ENCODE results near the gene SYT11. TPM values are rescaled to one million over a fixed set of nuclear protein-coding genes. Genes with fewer than 3 reads are reported as not detected.

Gene SYT11
- total RNA-seq, 1 donor from 2014 or later: 6.3 TPM

- Histone ChIP-seq H3K79me2 (ENCODE audit: low read depth) (no peaks in the 10 kb centered on the region), H3K4me2 (no peak overlapping the region), H3K36me3 (no peaks in the 10 kb centered on the region), H3K27me3 (no peaks in the 10 kb centered on the region), H3K4me3 (no peak overlapping the region), H4K20me1 (ENCODE audit: low read depth) (no peaks in the 10 kb centered on the region), H3K27ac (no peak overlapping the region), H2AFZ (replicated peaks) (no peak overlapping the region), H3K9ac (no peak overlapping the region), H3F3A (ENCODE audit: low read depth) (no peaks in the 10 kb centered on the region), H3K4me1 (no peaks in the 10 kb centered on the region), H3K9me3 (ENCODE audit: low read depth) (no peaks in the 10 kb centered on the region)
- no peak for TF ChIP-seq EZH2phosphoT487 (IDR thresholded peaks at IDR 0.05)
- TF ChIP-seq, protein P1, sequence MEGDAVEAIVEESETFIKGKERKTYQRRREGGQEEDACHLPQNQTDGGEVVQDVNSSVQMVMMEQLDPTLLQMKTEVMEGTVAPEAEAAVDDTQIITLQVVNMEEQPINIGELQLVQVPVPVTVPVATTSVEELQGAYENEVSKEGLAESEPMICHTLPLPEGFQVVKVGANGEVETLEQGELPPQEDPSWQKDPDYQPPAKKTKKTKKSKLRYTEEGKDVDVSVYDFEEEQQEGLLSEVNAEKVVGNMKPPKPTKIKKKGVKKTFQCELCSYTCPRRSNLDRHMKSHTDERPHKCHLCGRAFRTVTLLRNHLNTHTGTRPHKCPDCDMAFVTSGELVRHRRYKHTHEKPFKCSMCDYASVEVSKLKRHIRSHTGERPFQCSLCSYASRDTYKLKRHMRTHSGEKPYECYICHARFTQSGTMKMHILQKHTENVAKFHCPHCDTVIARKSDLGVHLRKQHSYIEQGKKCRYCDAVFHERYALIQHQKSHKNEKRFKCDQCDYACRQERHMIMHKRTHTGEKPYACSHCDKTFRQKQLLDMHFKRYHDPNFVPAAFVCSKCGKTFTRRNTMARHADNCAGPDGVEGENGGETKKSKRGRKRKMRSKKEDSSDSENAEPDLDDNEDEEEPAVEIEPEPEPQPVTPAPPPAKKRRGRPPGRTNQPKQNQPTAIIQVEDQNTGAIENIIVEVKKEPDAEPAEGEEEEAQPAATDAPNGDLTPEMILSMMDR (IDR thresholded peaks at IDR 0.05): no peak
- TF ChIP-seq EZH2 (IDR thresholded peaks at IDR 0.05): no peak
- Mint-ChIP-seq H3K27me3 (ENCODE audit: insufficient read depth, low read depth) (no peaks in the 10 kb centered on the region), H3K27ac (no peak overlapping the region), H3K4me1 (peaks cover 11% of the 10 kb centered on the region), H3K4me3 (no peak overlapping the region), H3K9me3 (no peaks in the 10 kb centered on the region), H3K36me3 (no peaks in the 10 kb centered on the region)
- DNase-seq (ENCODE audit: low spot score): no peak
These were observed 25.6 kb downstream of the SYT11 start for GRCh38 chr1:155884982-155885381.

GRCh38 chr1:155888481-155888880 lies 29.1 kb downstream of the SYT11 start:
- no peak for DNase-seq (ENCODE audit: low spot score)
- TF ChIP-seq EZH2 (IDR thresholded peaks at IDR 0.05) (no peak), EZH2phosphoT487 (IDR thresholded peaks at IDR 0.05) (no peak)
- TF ChIP-seq, protein P1 (IDR thresholded peaks at IDR 0.05): no peak
- no peaks in the 10 kb centered on the region for H3K36me3 ChIP-seq
- H3K27ac Mint-ChIP-seq: no peak overlapping the region
- H2AFZ ChIP-seq (replicated peaks): no peak overlapping the region
- no peak overlapping the region for H3K4me3 Mint-ChIP-seq
- H3K27me3 Mint-ChIP-seq (ENCODE audit: insufficient read depth, low read depth): no peaks in the 10 kb centered on the region
- peaks cover 3% of the 10 kb centered on the region for H3F3A ChIP-seq (ENCODE audit: low read depth)
- H3K4me1 ChIP-seq: no peaks in the 10 kb centered on the region
- no peaks in the 10 kb centered on the region for H3K9me3 Mint-ChIP-seq
- H3K4me3 ChIP-seq: no peak overlapping the region
- no peak overlapping the region for H3K9ac ChIP-seq
- H3K36me3 Mint-ChIP-seq: no peaks in the 10 kb centered on the region
- no peaks in the 10 kb centered on the region for H3K27me3 ChIP-seq
- no peak overlapping the region for H3K27ac ChIP-seq
- no peaks in the 10 kb centered on the region for H4K20me1 ChIP-seq (ENCODE audit: low read depth)
- H3K9me3 ChIP-seq (ENCODE audit: low read depth): no peaks in the 10 kb centered on the region
- peaks cover 9% of the 10 kb centered on the region for H3K4me1 Mint-ChIP-seq
- H3K79me2 ChIP-seq (ENCODE audit: low read depth): no peaks in the 10 kb centered on the region
- H3K4me2 ChIP-seq: no peak overlapping the region

- Histone ChIP-seq H3K27me3 (no peaks in the 10 kb centered on the region), H3K79me2 (ENCODE audit: low read depth) (no peaks in the 10 kb centered on the region), H3K9me3 (ENCODE audit: low read depth) (no peaks in the 10 kb centered on the region), H3K27ac (no peak overlapping the region), H4K20me1 (ENCODE audit: low read depth) (no peaks in the 10 kb centered on the region), H2AFZ (replicated peaks) (no peak overlapping the region), H3K4me1 (no peaks in the 10 kb centered on the region), H3K4me3 (no peak overlapping the region), H3F3A (ENCODE audit: low read depth) (peaks cover 3% of the 10 kb centered on the region), H3K9ac (no peak overlapping the region), H3K36me3 (no peaks in the 10 kb centered on the region), H3K4me2 (no peak overlapping the region)
- no peak overlapping the region for H3K27ac Mint-ChIP-seq
- H3K4me3 Mint-ChIP-seq: no peak overlapping the region
- H3K27me3 Mint-ChIP-seq (ENCODE audit: insufficient read depth, low read depth): no peaks in the 10 kb centered on the region
- no peaks in the 10 kb centered on the region for H3K4me1 Mint-ChIP-seq
- no peak for DNase-seq (ENCODE audit: low spot score)
- H3K9me3 Mint-ChIP-seq: no peaks in the 10 kb centered on the region
- no peaks in the 10 kb centered on the region for H3K36me3 Mint-ChIP-seq
- no peak for TF ChIP-seq EZH2 (IDR thresholded peaks at IDR 0.05)
These were observed 30.2 kb downstream of the SYT11 start for GRCh38 chr1:155889566-155889965.

DNA sequence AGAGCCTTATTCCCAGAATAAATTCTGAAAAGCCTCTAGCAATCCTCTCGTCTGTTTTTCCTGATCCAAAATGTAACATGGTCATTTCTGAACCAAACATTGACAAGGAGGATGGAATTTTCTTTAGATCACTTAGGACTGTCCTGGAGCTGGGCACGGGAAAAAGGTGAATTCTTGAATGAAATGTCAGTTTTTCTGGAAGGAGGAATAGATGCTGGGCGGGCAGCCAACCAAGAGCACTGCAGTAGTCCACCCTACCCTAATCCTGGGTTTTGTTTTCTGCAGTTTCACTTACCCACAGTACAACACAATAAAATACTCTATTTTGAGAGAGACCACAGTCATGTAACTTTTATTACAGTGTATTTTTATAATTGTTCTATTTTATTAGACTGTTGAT lies 30.9 kb downstream of the SYT11 start:
- Histone ChIP-seq H3K27ac (no peak overlapping the region), H4K20me1 (ENCODE audit: low read depth) (no peaks in the 10 kb centered on the region), H3K9ac (no peak overlapping the region), H3K79me2 (ENCODE audit: low read depth) (no peaks in the 10 kb centered on the region), H3K36me3 (no peaks in the 10 kb centered on the region), H3K4me3 (no peak overlapping the region), H3K4me2 (no peak overlapping the region), H3K4me1 (no peaks in the 10 kb centered on the region), H3F3A (ENCODE audit: low read depth) (peaks cover 3% of the 10 kb centered on the region), H2AFZ (replicated peaks) (no peak overlapping the region), H3K27me3 (no peaks in the 10 kb centered on the region), H3K9me3 (ENCODE audit: low read depth) (no peaks in the 10 kb centered on the region)
- DNase-seq (ENCODE audit: low spot score): no peak
- H3K4me3 Mint-ChIP-seq: no peak overlapping the region
- H3K27me3 Mint-ChIP-seq (ENCODE audit: insufficient read depth, low read depth): no peaks in the 10 kb centered on the region
- no peaks in the 10 kb centered on the region for H3K9me3 Mint-ChIP-seq
- H3K27ac Mint-ChIP-seq: no peak overlapping the region
- no peaks in the 10 kb centered on the region for H3K36me3 Mint-ChIP-seq
- H3K4me1 Mint-ChIP-seq: no peaks in the 10 kb centered on the region
- TF ChIP-seq, protein P1 (IDR thresholded peaks at IDR 0.05): no peak
- TF ChIP-seq EZH2 (IDR thresholded peaks at IDR 0.05) (no peak), EZH2phosphoT487 (IDR thresholded peaks at IDR 0.05) (no peak)

All from neural progenitor cell (in vitro differentiated cells).